ENCODE results near the gene CD160. TPM values are rescaled to one million over a fixed set of nuclear protein-coding genes. Genes with fewer than 3 reads are reported as not detected.

CD160 gene
- total and polyA plus RNA-seq, 7 donors: 0.31 to 0.60 TPM; not detected in 5

GRCh38 chr1:145688924-145689323 is 30.4 kb upstream of the CD160 start:
- DNase-seq: no peak
- TF ChIP-seq POLR2AphosphoS5 (IDR thresholded peaks at IDR 0.05) (no peak), POLR2A (IDR thresholded peaks at IDR 0.05) (no peak), CTCF (IDR thresholded peaks at IDR 0.05) (no peak), EP300 (IDR thresholded peaks at IDR 0.05) (no peak)
- Histone ChIP-seq H3K27ac (no peak overlapping the region), H3K9me3 (no peaks in the 10 kb centered on the region), H3K4me3 (no peak overlapping the region), H3K36me3 (no peaks in the 10 kb centered on the region), H3K27me3 (no peaks in the 10 kb centered on the region), H3K4me1 (peaks cover 0 to 6% (median 0%) of the 10 kb centered on the region in 4 donors)
- intact Hi-C loops (cut with DNase I): no loop called here
- 93 to 97% methylated on average over 6 of the region's 6 CpGs for WGBS, 2 donors

GRCh38 chr1:145689922-145690321 is 29.4 kb upstream of the CD160 start:
- no peaks in the 10 kb centered on the region for H3K27me3 ChIP-seq
- WGBS, 2 donors: 95% methylated on average over 6 of the region's 6 CpGs
- TF ChIP-seq POLR2AphosphoS5 (IDR thresholded peaks at IDR 0.05) (no peak), EP300 (IDR thresholded peaks at IDR 0.05) (no peak), POLR2A (IDR thresholded peaks at IDR 0.05) (no peak), CTCF (IDR thresholded peaks at IDR 0.05) (no peak)
- H3K27ac ChIP-seq: no peak overlapping the region
- H3K9me3 ChIP-seq: no peaks in the 10 kb centered on the region
- no peaks in the 10 kb centered on the region for H3K36me3 ChIP-seq
- no peak overlapping the region for H3K4me3 ChIP-seq
- no peak for DNase-seq
- H3K4me1 ChIP-seq: peaks cover 0 to 6% (median 0%) of the 10 kb centered on the region in 4 donors
- intact Hi-C loops (cut with DNase I): no loop called here

- no peak for TF ChIP-seq POLR2A (IDR thresholded peaks at IDR 0.05)
- no peak for TF ChIP-seq POLR2AphosphoS5 (IDR thresholded peaks at IDR 0.05)
- no peak for TF ChIP-seq EP300 (IDR thresholded peaks at IDR 0.05)
- no peak for TF ChIP-seq CTCF (IDR thresholded peaks at IDR 0.05)
- peaks cover 0 to 6% (median 0%) of the 10 kb centered on the region in 4 donors for H3K4me1 ChIP-seq
- H3K36me3 ChIP-seq: no peaks in the 10 kb centered on the region
- no peak overlapping the region for H3K4me3 ChIP-seq
- no peaks in the 10 kb centered on the region for H3K27me3 ChIP-seq
- DNase-seq: no peak
- H3K27ac ChIP-seq: no peak overlapping the region
- intact Hi-C loops (cut with DNase I): no loop called here
- H3K9me3 ChIP-seq: no peaks in the 10 kb centered on the region
- 55 to 61% methylated on average over 5 of the region's 5 CpGs for WGBS, 2 donors
Measured at GRCh38 chr1:145690587-145691558, 28.4 kb upstream of the CD160 start.

- no peak for DNase-seq
- no peaks in the 10 kb centered on the region for H3K9me3 ChIP-seq
- TF ChIP-seq EP300 (IDR thresholded peaks at IDR 0.05) (no peak), POLR2A (IDR thresholded peaks at IDR 0.05) (no peak), POLR2AphosphoS5 (IDR thresholded peaks at IDR 0.05) (no peak), CTCF (IDR thresholded peaks at IDR 0.05) (no peak)
- no peak overlapping the region for H3K27ac ChIP-seq
- WGBS, 2 donors: 92 to 95% methylated on average over 11 of the region's 11 CpGs
- no peaks in the 10 kb centered on the region for H3K27me3 ChIP-seq
- no peaks in the 10 kb centered on the region for H3K36me3 ChIP-seq
- no peak overlapping the region for H3K4me3 ChIP-seq
- intact Hi-C loops (cut with DNase I): no loop called here
- peaks cover 0 to 6% (median 0%) of the 10 kb centered on the region in 4 donors for H3K4me1 ChIP-seq
Measured at GRCh38 chr1:145692785-145693443, 26.4 kb upstream of the CD160 start.
